Posterior cingulate gyrus (tissue), 11 donors: ENCODE data around the gene PIK3R2.
"Not testable (repeated sequence)": the region's sequence is repeated elsewhere in the genome, so short reads cannot be mapped to it uniquely, and the experiment has no call there.

Experiments used
- DNase-seq, 10 donors: peaks; one replicate each; pipeline versions ENCODE4 v3.0.0 to v3.0.0-alpha.2; 2020 to 2021; ENCODE audit warnings: mixed read lengths in 3 of 10
- intact Hi-C: fragments of 100-400 bp; cut with DNase I; formaldehyde crosslinking; loops from one replicate; pipeline ENCODE4 v1.15.1; 2023

Gene PIK3R2

GRCh38 chr19:18152817-18153555, at the start of gene PIK3R2:
Gene PIK3R2 (plus strand): TSS chr19:18153163. CDS start chr19:18155880, 2,717 bp downstream.
- peak; percentile 97 to 100 (median 99) for DNase-seq
- intact Hi-C loops = no loop called here

GRCh38 chr19:18104793-18105131, 48.2 kb upstream of the PIK3R2 start:
- intact Hi-C loops = no loop called here
- no peak for DNase-seq

- DNase-seq, intact Hi-C loops: not testable (repeated sequence)
These were observed 47.7 kb upstream of the PIK3R2 start for GRCh38 chr19:18105259-18105658.

- intact Hi-C loops = no loop called here
- peak in 1 of 10 donors; percentile 53 for DNase-seq
These were observed 45.7 kb upstream of the PIK3R2 start for GRCh38 chr19:18107235-18107634.

- no peak for DNase-seq
- intact Hi-C loops = no loop called here
These were observed 44.1 kb upstream of the PIK3R2 start for GRCh38 chr19:18108897-18109296.

GRCh38 chr19:18109341-18109732, 43.6 kb upstream of the PIK3R2 start:
- no peak for DNase-seq

GRCh38 chr19:18109733-18110608, 43.0 kb upstream of the PIK3R2 start:
- intact Hi-C loops = loop anchor here (5.0 kb wide), 1 partner anchor 142 kb away; no protein-coding TSS in a partner anchor
- peak in 4 of 10 donors; percentile 28 to 91 (median 55) for DNase-seq

More at GRCh38 chr19:18109341-18109732, 43.6 kb upstream of the PIK3R2 start:
- intact Hi-C loops = no loop called here

GRCh38 chr19:18110609-18111232, 42.2 kb upstream of the PIK3R2 start:
- DNase-seq = no peak
- intact Hi-C loops = loop anchor here (5.0 kb wide), 1 partner anchor 142 kb away; no protein-coding TSS in a partner anchor

- intact Hi-C loops = loop anchor here (2.0 to 5.0 kb wide), 2 partner anchors 48 to 139 kb away; no protein-coding TSS in a partner anchor
- peak; percentile 77 to 98 (median 90) for DNase-seq
These were observed 39.9 kb upstream of the PIK3R2 start for GRCh38 chr19:18112989-18113478.

- DNase-seq = no peak
- intact Hi-C loops = loop anchor here (2.0 to 5.0 kb wide), 2 partner anchors 47 to 138 kb away; no protein-coding TSS in a partner anchor
These were observed 39.1 kb upstream of the PIK3R2 start for GRCh38 chr19:18113827-18114226.

GRCh38 chr19:18114483-18114882, 38.5 kb upstream of the PIK3R2 start:
- intact Hi-C loops = loop anchor here (5.0 kb wide), 1 partner anchor 138 kb away; no protein-coding TSS in a partner anchor
- DNase-seq = no peak

GRCh38 chr19:18117364-18117691, 35.6 kb upstream of the PIK3R2 start:
- DNase-seq = no peak
- intact Hi-C loops = no loop called here

GRCh38 chr19:18117692-18118378, 35.1 kb upstream of the PIK3R2 start:
- intact Hi-C loops = no loop called here

GRCh38 chr19:18118420-18119012, 34.4 kb upstream of the PIK3R2 start:
- intact Hi-C loops = no loop called here
- no peak for DNase-seq

More at GRCh38 chr19:18117692-18118378, 35.1 kb upstream of the PIK3R2 start:
- peak; percentile 78 to 99 (median 88) for DNase-seq

GRCh38 chr19:18119013-18119716, 33.8 kb upstream of the PIK3R2 start:
- peak in 1 of 10 donors; percentile 31 for DNase-seq
- intact Hi-C loops = no loop called here

GRCh38 chr19:18119717-18120105, 33.3 kb upstream of the PIK3R2 start:
- intact Hi-C loops = no loop called here

GRCh38 chr19:18120127-18120526, 32.8 kb upstream of the PIK3R2 start:
- DNase-seq = no peak
- intact Hi-C loops = no loop called here

More at GRCh38 chr19:18119717-18120105, 33.3 kb upstream of the PIK3R2 start:
- DNase-seq = peak in 9 of 10 donors; percentile 28 to 95 (median 72)

GRCh38 chr19:18121166-18121565, 31.8 kb upstream of the PIK3R2 start:
- DNase-seq = no peak
- intact Hi-C loops = no loop called here

GRCh38 chr19:18122424-18122823, 30.5 kb upstream of the PIK3R2 start:
- DNase-seq = no peak
- intact Hi-C loops = no loop called here
